Panc1 (cell line): Measurements from ENCODE around the gene COL4A4. TPM values are rescaled to one million over a fixed set of nuclear protein-coding genes. Genes with fewer than 3 reads are reported as not detected.

Source experiments
- ATAC-seq: fragments of 200-7000 bp; cut with Tn5 transposase; 2 replicates; pipeline ENCODE4 v1.9.1; 2020; ENCODE audit warnings: mild to moderate bottlenecking, moderate library complexity
- BruUV-seq: library from RNA; stranded (reverse); fragments of 400-500 nt; replicated peaks from 2 replicates; lab custom pipeline; 2021; lab: Mats Ljungman, UMichigan
- CTCF ChIA-PET: fragments of 300-600 bp; sonication (Branson Sonifier 250); formaldehyde crosslinking; loops from one replicate; lab custom pipeline; 2022; ENCODE audit warnings: antibody characterized with exemption; lab: Charles Lee
- POLR2A ChIA-PET: fragments of 300-600 bp; sonication (Branson Sonifier 250); formaldehyde crosslinking; loops from one replicate; lab custom pipeline; 2022; ENCODE audit warnings: antibody characterized with exemption; lab: Charles Lee
- DNase-seq: peaks from one replicate; pipeline ENCODE4 v3.0.0-alpha.2; 2010; ENCODE audit warnings: low read depth, low spot score
- H3K27ac ChIP-seq: 2 replicates; pipeline ENCODE4 v1.5.1; 2011; ENCODE audit warnings: mild to moderate bottlenecking, low read length, inconsistent platforms
- H3K27me3 ChIP-seq: fragments of 200-500 bp; sonication (Bioruptor generic); 2 replicates; pipeline ENCODE4 v1.6.0; 2014; ENCODE audit warnings: low read length, inconsistent platforms; ENCODE audit not compliant: control insufficient read depth, insufficient read depth
- H3K36me3 ChIP-seq: fragments of 200-500 bp; sonication (Bioruptor generic); 2 replicates; pipeline ENCODE4 v1.5.1; 2014; ENCODE audit warnings: inconsistent platforms, mild to moderate bottlenecking, low read length, moderate library complexity; ENCODE audit not compliant: control insufficient read depth, insufficient read depth
- H3K4me1 ChIP-seq: 2 replicates; pipeline ENCODE4 v1.5.1; 2011; ENCODE audit warnings: inconsistent platforms, mild to moderate bottlenecking, low read length, moderate library complexity; ENCODE audit not compliant: control insufficient read depth, insufficient read depth
- H3K4me3 ChIP-seq, 2 experiments: 2 replicates each; pipeline ENCODE4 v1.5.1; 2011 to 2012; ENCODE audit warnings: low read depth in 2 of 2, low read length in 2 of 2, mild to moderate bottlenecking in 2 of 2, inconsistent platforms in 1 of 2, moderate library complexity in 1 of 2
- H3K9me3 ChIP-seq: fragments of 200-500 bp; sonication (Bioruptor generic); 2 replicates; pipeline ENCODE4 v1.5.1; 2014; ENCODE audit warnings: low read depth, mild to moderate bottlenecking, inconsistent platforms, low read length, moderate library complexity; ENCODE audit not compliant: control insufficient read depth, insufficient read depth
- CTCF ChIP-seq: fragments of 450-650 bp; IDR thresholded peaks from 2 replicates; pipeline ENCODE4 v1.5.1; 2017; ENCODE audit warnings: mild to moderate bottlenecking
- POLR2AphosphoS5 ChIP-seq: IDR thresholded peaks from 2 replicates; pipeline ENCODE4 v1.6.1; 2012; ENCODE audit warnings: mild to moderate bottlenecking, low read depth, low read length, moderate library complexity
- REST ChIP-seq, 2 experiments: IDR thresholded peaks; 2 replicates each; pipeline ENCODE4 v1.6.1; 2011 to 2012; ENCODE audit warnings: low read depth in 2 of 2, control low read depth in 1 of 2, low read length in 1 of 2, mild to moderate bottlenecking in 1 of 2, moderate library complexity in 1 of 2; ENCODE audit not compliant: insufficient read depth in 1 of 2
- SIN3A ChIP-seq: IDR thresholded peaks from 2 replicates; pipeline ENCODE4 v1.6.1; 2012; ENCODE audit warnings: low read depth, mild to moderate bottlenecking, low read length, moderate library complexity, borderline replicate concordance; ENCODE audit not compliant: insufficient read depth
- TCF7L2 ChIP-seq: IDR thresholded peaks from 2 replicates; pipeline ENCODE4 v1.6.1; 2011; ENCODE audit warnings: mild to moderate bottlenecking, low read depth, low read length, inconsistent platforms
- in situ Hi-C: cut with HindIII; loops from 2 replicates; pipeline ENCODE4 v1.10.0; 2016; ENCODE audit warnings: low sequenced_read_pairs, low pct_unique_long_range_greater_than_20kb
- intact Hi-C: fragments of 100-400 bp; cut with micrococcal nuclease; formaldehyde crosslinking; loops from one replicate; pipeline ENCODE4 v1.10.0; 2022; ENCODE audit not compliant: unreplicated experiment
- total RNA-seq: library from RNA; stranded (reverse); gene quantifications from one replicate; pipeline ENCODE4 v1.2.1, GENCODE V29; 2021; ENCODE audit not compliant: unreplicated experiment

The COL4A4 gene
- total RNA-seq, 1 experiment from 2014 or later = 0.13 TPM

- Histone ChIP-seq H3K27ac (no peak overlapping the region), H3K4me3 (no peak overlapping the region), H3K27me3 (no peaks in the 10 kb centered on the region), H3K9me3 (no peaks in the 10 kb centered on the region), H3K36me3 (no peaks in the 10 kb centered on the region), H3K4me1 (no peaks in the 10 kb centered on the region)
- DNase-seq (no peak), ATAC-seq (no peak)
- ChIA-PET POLR2A (no interaction called here), CTCF (no interaction called here)
- no TSS peak for BruUV-seq
- TF ChIP-seq CTCF = no peak
- in situ Hi-C loops = no loop called here
- intact Hi-C loops = no loop called here
These were observed 132.6 kb downstream of the COL4A4 start for GRCh38 chr2:227031379-227031778.

- CTCF ChIA-PET = no interaction called here
- Histone ChIP-seq H3K27ac (no peak overlapping the region), H3K4me3 (no peak overlapping the region), H3K27me3 (no peaks in the 10 kb centered on the region), H3K36me3 (no peaks in the 10 kb centered on the region), H3K4me1 (no peaks in the 10 kb centered on the region), H3K9me3 (no peaks in the 10 kb centered on the region)
- intact Hi-C loops (no loop called here), in situ Hi-C loops (no loop called here)
- DNase-seq = no peak
- POLR2A ChIA-PET = no interaction called here
- ATAC-seq = no peak
- TF ChIP-seq POLR2AphosphoS5 = no peak
- no peak for TF ChIP-seq SIN3A
- TF ChIP-seq REST (IDR thresholded peaks at IDR 0.05; ENCODE audit: insufficient read depth in 1 of 2, low read depth in 2 of 2, low read length in 1 of 2) = no peak
- TF ChIP-seq CTCF = no peak
- no peak for TF ChIP-seq TCF7L2
- BruUV-seq = no TSS peak
These were observed 133.2 kb downstream of the COL4A4 start for GRCh38 chr2:227030789-227031188.
